ENCODE measurements around the gene SLC66A2. TPM values are rescaled to one million over a fixed set of nuclear protein-coding genes. Genes with fewer than 3 reads are reported as not detected.

SLC66A2 gene
- total and polyA plus RNA-seq, 2 donors (not counting 1 experiment from before 2014, with no cell fraction given): 44.4 to 45.1 TPM

DNA sequence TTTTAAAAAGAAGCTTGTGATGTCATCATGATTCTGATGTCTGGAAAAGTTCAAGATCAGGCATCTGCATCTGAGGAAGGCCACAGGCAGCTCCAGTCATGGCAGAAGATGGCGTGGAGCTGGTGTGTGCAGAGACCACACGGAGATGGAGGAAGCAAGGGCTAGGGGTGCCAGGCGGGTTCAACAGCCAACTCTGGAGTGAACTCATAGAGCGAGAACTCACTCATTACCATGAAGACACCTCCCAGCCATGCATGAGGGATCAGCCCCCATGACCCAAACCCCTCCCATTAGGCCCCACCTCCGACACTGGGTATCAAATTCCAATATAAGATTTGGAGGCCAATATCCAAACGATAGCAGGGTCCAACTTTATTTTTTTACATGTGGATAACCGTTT, 92.1 kb downstream of the SLC66A2 start:
- H3K4me2 ChIP-seq (replicated peaks; ENCODE audit: low read depth, low read length, poor library complexity, severe bottlenecking): no peak overlapping the region
- H4K20me1 ChIP-seq (ENCODE audit: control insufficient read depth, insufficient read depth, low read length, poor library complexity, severe bottlenecking): no peaks in the 10 kb centered on the region
- Mint-ChIP-seq H3K4me1 (peaks cover 28% of the 10 kb centered on the region), H3K4me3 (no peak overlapping the region), H3K27ac (no peak overlapping the region), H3K27me3 (peaks cover 9% of the 10 kb centered on the region), H3K9me3 (ENCODE audit: insufficient read depth) (peaks cover 6% of the 10 kb centered on the region)
- no peak overlapping the region for H3K9ac ChIP-seq (ENCODE audit: low read length)
- DNase-seq: no peak
- peaks cover 1 to 16% (median 7%) of the 10 kb centered on the region in 3 donors for H3K9me3 ChIP-seq (ENCODE audit: control extremely low read depth in 1 of 3, control insufficient read depth in 2 of 3, insufficient read depth in 1 of 3, low read length in 2 of 3)
- ChIA-PET CTCF (interaction anchor here (0.6 kb wide), 1 partner anchor 8 kb away, joined by 3 read pairs; no protein-coding TSS in a partner anchor), POLR2A (no interaction called here)
- peaks cover 24 to 25% of the 10 kb centered on the region in 2 donors for H3K4me1 ChIP-seq (ENCODE audit: control insufficient read depth in 2 of 2, insufficient read depth in 2 of 2, low read length in 2 of 2)
- TF ChIP-seq, protein P1, sequence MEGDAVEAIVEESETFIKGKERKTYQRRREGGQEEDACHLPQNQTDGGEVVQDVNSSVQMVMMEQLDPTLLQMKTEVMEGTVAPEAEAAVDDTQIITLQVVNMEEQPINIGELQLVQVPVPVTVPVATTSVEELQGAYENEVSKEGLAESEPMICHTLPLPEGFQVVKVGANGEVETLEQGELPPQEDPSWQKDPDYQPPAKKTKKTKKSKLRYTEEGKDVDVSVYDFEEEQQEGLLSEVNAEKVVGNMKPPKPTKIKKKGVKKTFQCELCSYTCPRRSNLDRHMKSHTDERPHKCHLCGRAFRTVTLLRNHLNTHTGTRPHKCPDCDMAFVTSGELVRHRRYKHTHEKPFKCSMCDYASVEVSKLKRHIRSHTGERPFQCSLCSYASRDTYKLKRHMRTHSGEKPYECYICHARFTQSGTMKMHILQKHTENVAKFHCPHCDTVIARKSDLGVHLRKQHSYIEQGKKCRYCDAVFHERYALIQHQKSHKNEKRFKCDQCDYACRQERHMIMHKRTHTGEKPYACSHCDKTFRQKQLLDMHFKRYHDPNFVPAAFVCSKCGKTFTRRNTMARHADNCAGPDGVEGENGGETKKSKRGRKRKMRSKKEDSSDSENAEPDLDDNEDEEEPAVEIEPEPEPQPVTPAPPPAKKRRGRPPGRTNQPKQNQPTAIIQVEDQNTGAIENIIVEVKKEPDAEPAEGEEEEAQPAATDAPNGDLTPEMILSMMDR (IDR thresholded peaks at IDR 0.05): no peak
- no peaks in the 10 kb centered on the region for H3K36me3 ChIP-seq (replicated peaks in 1 of 2; ENCODE audit: control extremely low read depth in 1 of 2, control insufficient read depth in 1 of 2, extremely low read depth in 1 of 2, insufficient read depth in 2 of 2, low read length in 1 of 2)
- intact Hi-C loops (cut with micrococcal nuclease): no loop called here
- no peak overlapping the region for H3K4me3 ChIP-seq (ENCODE audit: control extremely low read depth in 1 of 5, extremely low read depth in 1 of 5, insufficient read depth in 1 of 5, low read depth in 2 of 5, low read length in 4 of 5)
- ATAC-seq (ENCODE audit: low read depth): no peak
- no peak overlapping the region for H3K27ac ChIP-seq (ENCODE audit: low read length in 2 of 2)
- 91% methylated on average over 5 of the region's 7 CpGs for WGBS (ENCODE audit: insufficient coverage)
- no peaks in the 10 kb centered on the region for H3K79me2 ChIP-seq (ENCODE audit: control insufficient read depth, insufficient read depth, low read length)
- H3K27me3 ChIP-seq (replicated peaks in 1 of 4; ENCODE audit: control extremely low read depth in 1 of 4, control insufficient read depth in 3 of 4, insufficient read depth in 4 of 4, low read length in 3 of 4): peaks cover 0 to 7% (median 0%) of the 10 kb centered on the region in 4 experiments
- no peak overlapping the region for H2AFZ ChIP-seq (ENCODE audit: insufficient read depth, low read depth, low read length, poor library complexity, severe bottlenecking)

DNA sequence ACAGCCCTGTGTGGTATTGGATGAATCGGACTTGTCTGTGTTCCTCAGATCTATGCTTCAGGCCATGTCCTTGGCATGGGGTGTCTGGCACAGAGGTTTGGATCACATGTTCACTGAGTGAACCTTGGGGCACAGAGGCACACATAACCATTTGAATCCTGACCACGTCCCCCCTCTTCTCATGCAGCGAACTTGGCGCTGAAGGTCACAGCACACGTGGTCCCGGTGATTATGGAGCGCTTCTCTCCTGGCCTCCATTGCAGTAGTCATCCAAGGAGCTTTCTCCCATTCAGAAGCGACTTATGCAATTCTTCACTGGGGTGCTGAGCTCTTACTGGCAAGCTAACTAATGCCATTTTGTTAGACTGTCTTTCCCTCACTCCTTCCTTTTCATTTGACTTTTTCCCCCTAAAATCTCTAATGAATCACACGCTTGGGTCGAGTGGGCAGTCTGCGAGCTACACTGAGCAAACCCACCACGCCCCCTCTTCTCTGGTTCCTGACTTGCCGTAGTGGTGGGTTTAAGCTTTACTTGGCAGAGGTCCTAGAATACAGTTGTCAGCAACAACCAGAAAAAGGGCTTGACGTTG, 94.3 kb downstream of the SLC66A2 start:
- Histone ChIP-seq H3K4me2 (replicated peaks; ENCODE audit: low read depth, low read length, poor library complexity, severe bottlenecking) (no peak overlapping the region), H4K20me1 (ENCODE audit: control insufficient read depth, insufficient read depth, low read length, poor library complexity, severe bottlenecking) (no peaks in the 10 kb centered on the region), H3K4me3 (ENCODE audit: control extremely low read depth in 1 of 5, extremely low read depth in 1 of 5, insufficient read depth in 1 of 5, low read depth in 2 of 5, low read length in 4 of 5) (no peak overlapping the region), H3K36me3 (replicated peaks in 1 of 2; ENCODE audit: control extremely low read depth in 1 of 2, control insufficient read depth in 1 of 2, extremely low read depth in 1 of 2, insufficient read depth in 2 of 2, low read length in 1 of 2) (no peaks in the 10 kb centered on the region), H3K4me1 (ENCODE audit: control insufficient read depth in 2 of 2, insufficient read depth in 2 of 2, low read length in 2 of 2) (peaks cover 25 to 26% of the 10 kb centered on the region in 2 donors), H2AFZ (ENCODE audit: insufficient read depth, low read depth, low read length, poor library complexity, severe bottlenecking) (no peak overlapping the region), H3K9me3 (ENCODE audit: control extremely low read depth in 1 of 3, control insufficient read depth in 2 of 3, insufficient read depth in 1 of 3, low read length in 2 of 3) (peaks cover 1 to 5% (median 5%) of the 10 kb centered on the region in 3 donors), H3K27ac (ENCODE audit: low read length in 2 of 2) (no peak overlapping the region), H3K9ac (ENCODE audit: low read length) (no peak overlapping the region), H3K79me2 (ENCODE audit: control insufficient read depth, insufficient read depth, low read length) (no peaks in the 10 kb centered on the region), H3K27me3 (replicated peaks in 1 of 4; ENCODE audit: control extremely low read depth in 1 of 4, control insufficient read depth in 3 of 4, insufficient read depth in 4 of 4, low read length in 3 of 4) (peaks cover 0 to 7% (median 0%) of the 10 kb centered on the region in 4 experiments)
- ATAC-seq (ENCODE audit: low read depth) (no peak), DNase-seq (no peak)
- WGBS (ENCODE audit: insufficient coverage): 93% methylated on average over 8 of the region's 14 CpGs
- intact Hi-C loops (cut with micrococcal nuclease): no loop called here
- H3K27ac Mint-ChIP-seq: peak overlapping the region; percentile 26
- TF ChIP-seq, protein P1 (IDR thresholded peaks at IDR 0.05): no peak
- TF ChIP-seq EZH2 (IDR thresholded peaks at IDR 0.05; ENCODE audit: borderline replicate concordance, insufficient read depth, low read depth, low read length, poor library complexity, severe bottlenecking): no peak
- peaks cover 32% of the 10 kb centered on the region for H3K4me1 Mint-ChIP-seq
- peaks cover 9% of the 10 kb centered on the region for H3K27me3 Mint-ChIP-seq
- CTCF ChIA-PET: no interaction called here
- H3K4me3 Mint-ChIP-seq: peak overlapping the region; percentile 65
- POLR2A ChIA-PET: no interaction called here
- H3K9me3 Mint-ChIP-seq (ENCODE audit: insufficient read depth): peaks cover 6% of the 10 kb centered on the region

Measured in B cell (primary cell).